ENCODE measurements around the gene KCNAB1.

DNA sequence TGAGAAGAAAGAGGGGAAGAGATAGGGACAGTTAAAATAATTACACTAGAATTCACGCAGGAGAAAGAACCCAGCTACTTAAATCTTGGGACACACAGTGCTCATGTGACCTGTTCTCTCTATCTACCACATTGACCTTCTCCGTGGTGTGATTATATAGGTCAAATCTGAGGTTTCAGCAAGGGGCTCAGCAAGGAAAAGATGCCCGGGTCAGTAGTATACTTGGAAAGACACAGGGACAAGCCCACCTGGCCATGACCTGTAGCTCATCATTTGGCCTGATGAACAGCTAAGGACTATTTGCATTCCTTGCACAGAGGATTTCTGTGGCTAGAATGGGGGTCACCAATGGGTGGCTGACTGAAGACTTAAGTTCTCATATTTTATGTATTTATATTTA, 362.6 kb downstream of the KCNAB1 start:
- TF ChIP-seq, protein P1, sequence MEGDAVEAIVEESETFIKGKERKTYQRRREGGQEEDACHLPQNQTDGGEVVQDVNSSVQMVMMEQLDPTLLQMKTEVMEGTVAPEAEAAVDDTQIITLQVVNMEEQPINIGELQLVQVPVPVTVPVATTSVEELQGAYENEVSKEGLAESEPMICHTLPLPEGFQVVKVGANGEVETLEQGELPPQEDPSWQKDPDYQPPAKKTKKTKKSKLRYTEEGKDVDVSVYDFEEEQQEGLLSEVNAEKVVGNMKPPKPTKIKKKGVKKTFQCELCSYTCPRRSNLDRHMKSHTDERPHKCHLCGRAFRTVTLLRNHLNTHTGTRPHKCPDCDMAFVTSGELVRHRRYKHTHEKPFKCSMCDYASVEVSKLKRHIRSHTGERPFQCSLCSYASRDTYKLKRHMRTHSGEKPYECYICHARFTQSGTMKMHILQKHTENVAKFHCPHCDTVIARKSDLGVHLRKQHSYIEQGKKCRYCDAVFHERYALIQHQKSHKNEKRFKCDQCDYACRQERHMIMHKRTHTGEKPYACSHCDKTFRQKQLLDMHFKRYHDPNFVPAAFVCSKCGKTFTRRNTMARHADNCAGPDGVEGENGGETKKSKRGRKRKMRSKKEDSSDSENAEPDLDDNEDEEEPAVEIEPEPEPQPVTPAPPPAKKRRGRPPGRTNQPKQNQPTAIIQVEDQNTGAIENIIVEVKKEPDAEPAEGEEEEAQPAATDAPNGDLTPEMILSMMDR (IDR thresholded peaks at IDR 0.05), result no peak
- TF ChIP-seq POLR2A (IDR thresholded peaks at IDR 0.05), result no peak

Data from lower leg skin (tissue), 3 donors.